H4 (cell line): ENCODE measurements around the gene NCS1. TPM values are rescaled to one million over a fixed set of nuclear protein-coding genes. Genes with fewer than 3 reads are reported as not detected.
A peak's percentile ranks its signal among the peaks of the same experiment; 100 is the strongest.

Experiments
- DNase-seq: peaks from one replicate; pipeline ENCODE4 v3.0.0-alpha.2; 2015; ENCODE audit warnings: low spot score
- total RNA-seq: library from RNA; depleted of rRNA; stranded (reverse); fragments of >200 nt; shearing (Covaris generic); gene quantifications from 2 replicates; pipeline ENCODE4 v1.2.3, GENCODE V29; 2014

The NCS1 gene
- total RNA-seq, 1 experiment from 2014 or later, result 40.3 TPM

- DNase-seq, result no peak
Observed at GRCh38 chr9:130213911-130214761, 41.9 kb downstream of the NCS1 start.

DNA sequence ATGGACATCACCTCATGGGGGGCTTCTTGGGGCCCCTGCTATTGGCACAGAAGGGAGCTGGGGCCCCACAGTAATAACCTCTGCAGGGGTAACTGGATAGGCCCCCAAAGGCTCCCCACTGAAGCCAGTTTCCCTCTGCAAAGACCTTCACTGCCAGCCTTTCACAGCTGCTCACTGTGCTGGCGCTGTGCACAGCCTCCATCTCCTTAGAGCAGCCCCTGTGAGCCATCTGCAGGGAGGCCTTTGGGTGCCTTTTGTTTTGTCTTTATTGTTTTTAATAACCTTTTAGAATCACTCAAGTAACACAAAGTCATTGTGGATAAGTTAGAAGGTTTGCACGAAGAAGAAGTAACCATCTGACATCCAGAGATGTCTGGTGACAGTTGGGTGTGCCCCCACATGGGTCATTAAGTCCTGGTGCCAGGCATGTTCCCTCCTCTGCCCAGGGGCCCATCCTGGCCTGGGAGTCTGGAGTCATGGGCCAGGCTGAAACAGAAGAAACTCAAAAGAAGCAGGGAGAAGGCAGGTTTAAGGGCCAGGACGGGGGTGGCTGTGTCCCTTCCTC lies 42.7 kb downstream of the NCS1 start:
- no peak for DNase-seq

- DNase-seq, result peak; percentile 58
Observed at GRCh38 chr9:130215341-130216119, 43.3 kb downstream of the NCS1 start.

DNA sequence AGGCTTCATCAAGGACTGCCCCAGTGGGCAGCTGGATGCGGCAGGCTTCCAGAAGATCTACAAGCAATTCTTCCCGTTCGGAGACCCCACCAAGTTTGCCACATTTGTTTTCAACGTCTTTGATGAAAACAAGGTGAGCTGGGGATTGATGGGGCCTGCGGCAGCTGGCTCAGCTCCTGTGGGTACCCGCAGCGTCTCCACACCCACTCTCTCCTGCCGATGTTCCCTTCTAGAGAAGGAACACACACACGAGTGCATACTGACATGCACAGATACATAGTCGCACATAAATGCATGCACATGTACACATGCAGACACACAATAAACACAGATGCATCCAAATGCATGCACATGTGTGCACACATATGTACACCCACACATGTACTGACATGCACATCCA lies 45.6 kb downstream of the NCS1 start:
- DNase-seq, result no peak

- no peak for DNase-seq
Observed at GRCh38 chr9:130219661-130220096, 47.5 kb downstream of the NCS1 start.

GRCh38 chr9:130220352-130220751 lies 48.1 kb downstream of the NCS1 start:
- no peak for DNase-seq

DNA sequence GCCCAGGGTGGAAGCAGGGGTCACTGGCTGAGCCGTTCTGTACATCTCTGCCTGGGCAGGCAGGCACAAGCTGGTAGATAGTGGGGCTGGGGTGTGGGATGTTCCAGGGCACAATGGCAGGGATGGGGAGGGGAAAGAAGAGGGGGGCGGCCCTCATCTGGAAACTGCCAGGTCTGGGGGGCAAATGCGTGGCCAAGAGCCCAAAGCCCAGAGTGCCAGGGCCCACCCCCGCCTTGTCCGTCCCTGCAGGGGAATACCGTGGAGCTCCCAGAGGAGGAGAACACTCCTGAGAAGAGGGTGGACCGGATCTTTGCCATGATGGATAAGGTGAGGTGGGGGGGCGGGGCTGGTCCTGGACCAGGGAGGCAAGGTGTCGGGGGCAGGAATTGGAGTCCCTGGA lies 50.6 kb downstream of the NCS1 start:
- no peak for DNase-seq

GRCh38 chr9:130225071-130225470 lies 52.9 kb downstream of the NCS1 start:
- DNase-seq, result no peak

- DNase-seq, result no peak
Observed at GRCh38 chr9:130225586-130225985, 53.4 kb downstream of the NCS1 start.

GRCh38 chr9:130226112-130226511 lies 53.9 kb downstream of the NCS1 start:
- DNase-seq, result no peak

DNA sequence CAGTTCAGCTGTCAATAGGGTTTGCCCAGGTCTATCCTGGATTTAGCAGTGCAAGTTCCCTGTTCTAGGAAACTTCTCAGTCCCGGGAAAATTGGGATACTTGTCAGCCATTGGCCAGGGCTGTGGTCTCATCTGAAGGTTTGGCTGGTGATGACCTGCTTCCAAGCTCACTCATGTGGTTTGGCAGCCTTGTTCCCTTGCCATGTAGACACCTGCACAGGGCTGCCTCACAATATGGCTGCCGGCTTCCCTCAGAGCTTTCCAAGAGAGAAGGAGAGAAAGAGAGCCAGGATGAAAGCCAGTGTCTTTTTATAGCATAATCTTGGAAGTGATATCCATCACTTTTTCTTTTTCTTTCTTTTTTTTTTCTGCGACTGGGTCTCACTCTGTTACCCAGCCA lies 55.6 kb downstream of the NCS1 start:
- DNase-seq, result no peak

DNA sequence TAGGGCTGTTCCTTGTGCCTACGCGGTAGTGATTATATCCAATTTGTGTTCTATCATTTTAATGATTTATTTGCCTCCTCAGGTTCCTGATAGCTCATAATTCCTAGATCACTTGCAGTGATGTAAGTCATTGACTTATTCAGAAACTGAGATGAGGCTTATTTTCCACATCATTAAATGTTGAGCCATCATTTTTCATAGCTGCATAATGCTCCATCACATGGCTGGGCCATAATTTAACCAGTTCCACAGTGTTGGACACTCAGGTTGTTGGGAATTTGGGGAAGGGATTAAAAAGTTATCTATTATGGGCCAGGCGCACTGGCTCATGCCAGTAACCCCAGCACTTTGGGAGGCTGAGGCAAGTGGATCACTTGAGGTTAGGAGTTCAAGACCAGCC lies 57.6 kb downstream of the NCS1 start:
- no peak for DNase-seq

- DNase-seq, result no peak
Observed at GRCh38 chr9:130230631-130231030, 58.4 kb downstream of the NCS1 start.

- no peak for DNase-seq
Observed at GRCh38 chr9:130232899-130233586, 60.8 kb downstream of the NCS1 start.

DNA sequence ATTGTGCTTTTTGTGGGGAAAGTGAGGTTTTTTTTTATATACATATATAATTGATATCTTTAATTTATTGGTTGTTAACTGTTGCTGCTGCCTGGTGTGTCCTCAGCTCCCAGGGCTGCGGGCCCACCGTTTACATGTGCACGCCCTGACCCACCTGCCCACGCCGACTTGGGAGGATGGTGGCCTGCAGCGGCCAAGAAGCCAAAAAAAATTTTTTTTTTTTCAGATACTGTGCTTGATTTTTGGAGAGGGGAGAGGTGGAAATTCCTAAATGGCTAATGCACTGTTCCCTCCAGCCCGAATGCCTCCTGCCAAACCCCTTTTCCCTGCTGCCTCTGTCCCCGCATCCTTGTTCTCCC lies 61.4 kb downstream of the NCS1 start:
- DNase-seq, result no peak

- DNase-seq, result no peak
Observed at GRCh38 chr9:130234340-130235260, 62.4 kb downstream of the NCS1 start.

DNA sequence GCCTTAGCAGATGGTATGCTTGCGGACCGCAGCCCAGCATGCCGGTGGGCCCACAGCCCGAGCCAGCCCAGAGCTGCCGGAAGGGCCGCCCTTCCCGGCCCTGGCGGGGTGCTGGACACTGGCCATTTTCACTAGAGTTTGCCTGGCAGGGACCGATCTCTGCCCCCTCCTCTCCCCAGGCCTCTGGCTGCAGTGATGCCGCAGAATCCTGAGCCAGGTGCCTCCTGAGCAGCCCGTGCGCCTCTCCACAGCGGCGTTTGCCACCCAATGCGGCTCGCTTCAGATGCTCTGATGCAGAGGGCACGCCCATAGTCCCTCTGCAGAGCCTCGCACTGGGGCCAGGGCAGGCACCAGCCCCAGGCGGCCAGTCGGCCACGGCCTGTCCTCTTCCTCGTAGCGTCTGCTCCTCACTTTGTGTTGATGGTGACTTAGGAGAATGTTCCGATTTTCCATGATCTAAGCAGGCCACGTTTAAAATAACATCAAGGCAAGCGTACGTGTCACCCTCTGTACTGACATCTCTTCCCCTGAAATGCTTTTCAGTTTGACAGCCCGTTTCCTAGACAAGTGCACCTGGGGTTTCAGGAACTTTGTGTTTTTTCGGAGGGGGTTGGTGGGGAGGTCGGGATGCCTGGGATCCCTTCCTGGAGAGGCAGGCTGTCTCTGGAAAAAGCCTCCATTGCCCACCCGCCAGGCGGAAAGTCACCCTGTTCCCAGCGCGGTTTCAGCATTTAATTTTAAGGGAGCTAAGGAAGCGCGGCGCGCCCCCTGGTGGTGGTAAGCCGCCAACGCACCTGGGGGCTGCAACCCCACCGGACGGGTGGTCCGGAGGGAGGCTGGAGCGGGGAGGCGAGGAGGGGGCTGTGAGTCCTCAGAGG lies 63.6 kb downstream of the NCS1 start:
- DNase-seq, result no peak

DNA sequence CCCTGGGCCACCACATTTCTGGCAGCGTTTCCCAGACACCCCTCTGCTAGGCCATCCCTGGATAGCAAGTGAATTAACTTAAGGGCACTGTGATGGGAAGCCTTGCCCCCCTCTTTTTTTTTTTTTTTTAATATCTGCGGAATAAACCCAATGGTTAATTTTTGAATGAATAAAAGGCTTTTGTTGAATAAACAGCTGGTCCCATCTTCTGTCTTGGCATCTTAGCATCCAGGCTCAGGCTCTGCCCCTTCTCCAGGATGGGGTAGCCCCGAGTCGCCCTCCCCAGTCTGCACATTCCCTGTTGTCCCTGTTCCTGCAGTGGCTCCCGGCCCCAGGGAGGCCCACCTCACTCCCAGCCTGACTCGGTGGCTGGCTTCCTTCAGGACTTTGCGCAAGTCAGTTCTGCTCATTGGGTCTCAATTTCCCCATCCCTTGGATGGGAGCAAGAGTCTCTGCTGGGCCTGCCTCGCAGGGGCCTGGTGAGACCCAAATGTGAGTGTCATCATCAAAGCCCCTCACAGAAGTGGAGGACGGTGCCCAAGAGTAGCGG lies 64.3 kb downstream of the NCS1 start:
- no peak for DNase-seq

- DNase-seq, result peak; percentile 33
Observed at GRCh38 chr9:130237076-130237475, 64.9 kb downstream of the NCS1 start.
